Activated B cell treated with CpG ODN at 0.5 μM for 24 hours (primary cell): Measurements from ENCODE around the gene EMC1. TPM values are rescaled to one million over a fixed set of nuclear protein-coding genes. Genes with fewer than 3 reads are reported as not detected.

ENCODE experiments used
- ATAC-seq: fragments of 200-7000 bp; cut with Tn5 transposase; one replicate; pipeline ENCODE4 v1.10.0; 2021; ENCODE audit warnings: low read depth, mild to moderate bottlenecking, moderate library complexity
- CTCF ChIA-PET: fragments of 350-600 bp; sonication (Branson Sonifier 250); formaldehyde crosslinking; loops from one replicate; lab custom pipeline; 2021; ENCODE audit warnings: antibody characterized with exemption; lab: Charles Lee
- POLR2A ChIA-PET: fragments of 350-600 bp; sonication (Branson Sonifier 250); formaldehyde crosslinking; loops from one replicate; lab custom pipeline; 2021; ENCODE audit warnings: antibody characterized with exemption; lab: Charles Lee
- DNase-seq: peaks from one replicate; pipeline ENCODE4 v3.0.0; 2022
- H3K27ac Mint-ChIP-seq: one replicate; pipeline ENCODE4 v1.8.0; 2020; ENCODE audit warnings: mixed read lengths
- H3K27me3 Mint-ChIP-seq: one replicate; pipeline ENCODE4 v1.8.0; 2021; ENCODE audit warnings: mixed read lengths
- H3K36me3 Mint-ChIP-seq: one replicate; pipeline ENCODE4 v1.8.0; 2021; ENCODE audit warnings: low read depth, mixed read lengths
- H3K4me1 Mint-ChIP-seq: one replicate; pipeline ENCODE4 v1.8.0; 2021; ENCODE audit warnings: mixed read lengths
- H3K4me3 Mint-ChIP-seq: one replicate; pipeline ENCODE4 v1.8.0; 2020; ENCODE audit warnings: mild to moderate bottlenecking, mixed read lengths
- H3K9me3 Mint-ChIP-seq: one replicate; pipeline ENCODE4 v1.8.0; 2020; ENCODE audit warnings: mixed read lengths
- CTCF ChIP-seq: fragments of 200-600 bp; IDR thresholded peaks from one replicate; pipeline ENCODE4 v1.8.0; 2022; ENCODE audit warnings: antibody characterized with exemption, mild to moderate bottlenecking
- intact Hi-C: fragments of 100-400 bp; cut with micrococcal nuclease; formaldehyde crosslinking; loops from one replicate; pipeline ENCODE4 v1.15.1; 2024
- total RNA-seq: library from RNA; stranded (reverse); gene quantifications from 2 replicates; pipeline ENCODE4 v1.2.3, GENCODE V29; 2022

The EMC1 gene
- total RNA-seq, 1 donor from 2014 or later = 42.7 TPM

GRCh38 chr1:19255288-19255687, 4.0 kb upstream of the EMC1 start:
- ChIA-PET POLR2A (interaction anchor here (0.6 kb wide), 1 partner anchor 27 kb away, joined by 7 read pairs; no protein-coding TSS in a partner anchor), CTCF (interaction anchor here (0.6 kb wide), 1 partner anchor 12 kb away, joined by 3 read pairs; no protein-coding TSS in a partner anchor)
- Mint-ChIP-seq H3K9me3 (no peaks in the 10 kb centered on the region), H3K27me3 (no peaks in the 10 kb centered on the region), H3K4me1 (peaks cover 30% of the 10 kb centered on the region), H3K4me3 (no peak overlapping the region), H3K27ac (peak overlapping the region; percentile 7), H3K36me3 (peaks cover 65% of the 10 kb centered on the region)
- ATAC-seq (no peak), DNase-seq (no peak)
- intact Hi-C loops = no loop called here
- no peak for TF ChIP-seq CTCF

- no peak overlapping the region for H3K27ac Mint-ChIP-seq
- peaks cover 32% of the 10 kb centered on the region for H3K4me1 Mint-ChIP-seq
- no peak for TF ChIP-seq CTCF
- intact Hi-C loops = no loop called here
- H3K9me3 Mint-ChIP-seq = no peaks in the 10 kb centered on the region
- DNase-seq (no peak), ATAC-seq (no peak)
- peaks cover 57% of the 10 kb centered on the region for H3K36me3 Mint-ChIP-seq
- POLR2A ChIA-PET = interaction anchor here (0.6 kb wide), 1 partner anchor 26 kb away, joined by 7 read pairs; no protein-coding TSS in a partner anchor
- no peaks in the 10 kb centered on the region for H3K27me3 Mint-ChIP-seq
- no peak overlapping the region for H3K4me3 Mint-ChIP-seq
- CTCF ChIA-PET = no interaction called here
Measured at GRCh38 chr1:19254416-19254815, 3.1 kb upstream of the EMC1 start.

GRCh38 chr1:19250629-19251304, 557 bp downstream of the EMC1 start:
- ChIA-PET POLR2A (interaction anchor here (1.0 to 2.5 kb wide), 9 partner anchors 9 to 1811 kb away, joined by 3 to 22 read pairs (median 5); partner anchors contain the start of genes AKR7A2, CAPZB, RCC2 and SLC66A1), CTCF (interaction anchor here (1.1 to 2.4 kb wide), 2 partner anchors 10 to 40 kb away, joined by 3 to 10 read pairs; no protein-coding TSS in a partner anchor)
- H3K4me3 Mint-ChIP-seq = peak overlapping the region; percentile 96
- no peak for TF ChIP-seq CTCF
- no peaks in the 10 kb centered on the region for H3K27me3 Mint-ChIP-seq
- DNase-seq (no peak), ATAC-seq (no peak)
- peaks cover 32% of the 10 kb centered on the region for H3K4me1 Mint-ChIP-seq
- H3K9me3 Mint-ChIP-seq = no peaks in the 10 kb centered on the region
- peaks cover 24% of the 10 kb centered on the region for H3K36me3 Mint-ChIP-seq
- H3K27ac Mint-ChIP-seq = peak overlapping the region; percentile 92
- intact Hi-C loops = loop anchor here (1.0 to 2.0 kb wide), 5 partner anchors 40 to 348 kb away; partner anchors contain the start of genes AKR7A2, ALDH4A1, IFFO2 and SLC66A1

GRCh38 chr1:19240673-19241538, 10.4 kb downstream of the EMC1 start:
- ChIA-PET POLR2A (interaction anchor here (0.7 to 1.7 kb wide), 3 partner anchors 10 to 91 kb away, joined by 3 to 9 read pairs (median 7); partner anchors contain the start of genes EMC1 and MRTO4), CTCF (interaction anchor here (0.6 to 2.7 kb wide), 8 partner anchors 8 to 1578 kb away, joined by 3 to 10 read pairs (median 5); partner anchors contain the start of genes EMC1 and MRTO4)
- peak; percentile 95 for TF ChIP-seq CTCF
- H3K27me3 Mint-ChIP-seq = no peaks in the 10 kb centered on the region
- no peaks in the 10 kb centered on the region for H3K4me1 Mint-ChIP-seq
- peak; percentile 99 for ATAC-seq
- H3K9me3 Mint-ChIP-seq = no peaks in the 10 kb centered on the region
- peaks cover 89% of the 10 kb centered on the region for H3K36me3 Mint-ChIP-seq
- intact Hi-C loops = loop anchor here (1.0 to 5.0 kb wide), 3 partner anchors 60 to 411 kb away; no protein-coding TSS in a partner anchor
- H3K4me3 Mint-ChIP-seq = no peak overlapping the region
- H3K27ac Mint-ChIP-seq = no peak overlapping the region
- DNase-seq = peak; percentile 52
